GM18867 (cell line): Measurements from ENCODE around the gene GALC.
A peak's percentile ranks its signal among the peaks of the same experiment; 100 is the strongest.
"Not testable (repeated sequence)": the region's sequence is repeated elsewhere in the genome, so short reads cannot be mapped to it uniquely, and the experiment has no call there.

ENCODE experiments used
- ATAC-seq: cut with Tn5 transposase; IDR thresholded peaks from one replicate; pipeline ENCODE4 v1.9.1; 2021; ENCODE audit warnings: mild to moderate bottlenecking, moderate library complexity; ENCODE audit not compliant: unreplicated experiment

The GALC gene

DNA sequence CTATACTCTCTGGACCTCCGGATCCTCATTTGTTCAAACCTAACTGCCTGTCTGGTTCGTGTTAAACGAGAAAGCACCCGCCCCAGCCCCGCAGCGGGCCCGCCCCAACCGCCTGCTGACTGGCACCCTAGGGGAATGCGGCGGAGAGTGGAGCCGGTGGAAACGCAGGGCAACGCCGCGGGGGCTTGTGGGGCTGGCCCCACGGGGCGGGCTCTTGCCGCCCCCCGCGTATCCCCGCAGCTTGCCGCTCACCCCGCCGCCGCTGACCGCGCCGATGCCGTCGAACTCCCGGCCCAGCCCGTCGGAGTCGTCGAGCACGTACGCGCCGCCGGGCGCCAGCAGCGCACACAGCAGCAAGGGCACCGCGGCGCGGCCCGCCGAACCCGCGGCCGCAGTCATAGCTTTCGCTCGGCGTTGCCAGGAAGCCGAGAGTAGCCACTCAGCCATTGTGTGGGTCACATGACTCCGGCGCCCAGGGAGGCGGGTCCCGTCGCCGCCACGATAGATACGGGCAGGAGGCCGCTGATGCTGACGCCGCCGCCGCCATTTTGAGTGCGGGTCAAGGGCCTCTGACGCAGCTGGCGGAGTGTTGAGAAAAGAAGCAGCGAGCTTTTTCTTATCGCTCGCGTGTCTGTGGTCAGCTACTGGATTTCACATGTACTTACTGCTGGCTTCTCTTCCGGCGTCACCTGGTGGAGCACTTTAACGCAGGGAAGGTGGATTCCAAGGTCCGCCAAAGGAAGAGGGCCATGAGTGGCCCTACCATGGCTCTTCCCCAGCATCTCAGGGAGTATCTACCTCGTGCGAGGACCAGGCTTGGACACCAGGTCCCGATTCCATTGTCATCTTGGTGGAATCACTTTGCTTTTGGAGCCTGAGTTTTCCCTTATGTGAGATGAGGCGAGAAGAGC lies at the start of gene GALC:
Gene GALC (minus strand): TSS at position 465 of the 911 bp plus-strand sequence. CDS start 18 bp downstream, at position 447.
- peak; percentile 91 for ATAC-seq

DNA sequence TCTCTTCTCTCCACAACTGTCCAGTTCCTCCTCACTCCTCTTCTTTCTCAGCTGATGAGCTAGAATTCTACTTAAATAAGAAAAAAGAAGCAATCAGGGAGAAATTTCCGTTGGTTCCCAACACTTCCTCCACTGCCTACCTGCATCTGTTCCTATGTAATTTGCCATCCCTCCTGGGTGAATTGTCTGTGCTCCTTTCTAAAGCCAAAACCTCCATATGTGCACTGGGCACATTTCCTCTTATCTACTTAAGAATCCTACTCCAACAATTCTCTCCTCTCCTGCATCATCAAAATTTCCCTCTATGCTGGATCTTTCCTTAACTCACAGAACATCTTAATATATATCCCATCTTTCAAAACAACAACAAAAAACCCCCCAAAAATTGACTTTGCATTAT lies 47.2 kb upstream of the GALC start:
- ATAC-seq, result no peak

DNA sequence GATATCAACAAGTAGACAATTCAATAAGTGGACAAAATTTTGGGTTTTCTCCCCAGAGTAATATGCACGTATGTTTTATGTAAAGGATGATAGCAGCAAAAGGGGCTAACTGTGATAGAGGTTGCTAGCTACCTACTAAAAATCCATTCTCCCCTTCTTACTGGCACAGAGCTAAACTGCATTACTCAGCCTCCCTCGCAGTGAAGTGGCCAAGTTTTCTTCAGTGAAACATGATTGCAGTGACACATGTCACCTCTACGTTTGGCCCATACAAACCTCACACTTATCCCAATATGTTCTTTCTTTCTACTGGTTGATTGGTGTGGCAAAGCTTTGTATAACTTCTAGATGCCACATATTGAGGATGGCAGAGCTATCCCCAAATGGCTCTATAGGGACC lies 46.2 kb upstream of the GALC start:
- ATAC-seq, result no peak

DNA sequence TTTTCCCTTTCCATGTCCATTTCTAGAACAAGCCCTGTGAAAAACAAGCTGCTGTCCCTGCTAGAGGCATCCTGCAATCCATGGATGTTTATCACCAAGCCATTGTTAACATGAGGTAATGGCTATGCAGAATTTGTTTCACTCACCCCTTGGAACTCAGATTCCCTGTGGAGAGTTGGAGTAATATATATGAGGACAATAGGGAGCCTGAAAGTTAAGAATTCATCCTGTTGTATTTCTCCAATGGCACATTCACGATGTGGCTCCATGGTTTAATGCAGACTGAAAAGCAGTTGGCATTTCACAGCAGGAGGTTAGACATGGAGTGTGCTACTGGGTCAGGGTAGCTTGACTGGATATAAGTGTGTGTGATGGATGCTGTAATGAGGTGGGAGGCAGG lies 44.3 kb upstream of the GALC start:
- no peak for ATAC-seq

DNA sequence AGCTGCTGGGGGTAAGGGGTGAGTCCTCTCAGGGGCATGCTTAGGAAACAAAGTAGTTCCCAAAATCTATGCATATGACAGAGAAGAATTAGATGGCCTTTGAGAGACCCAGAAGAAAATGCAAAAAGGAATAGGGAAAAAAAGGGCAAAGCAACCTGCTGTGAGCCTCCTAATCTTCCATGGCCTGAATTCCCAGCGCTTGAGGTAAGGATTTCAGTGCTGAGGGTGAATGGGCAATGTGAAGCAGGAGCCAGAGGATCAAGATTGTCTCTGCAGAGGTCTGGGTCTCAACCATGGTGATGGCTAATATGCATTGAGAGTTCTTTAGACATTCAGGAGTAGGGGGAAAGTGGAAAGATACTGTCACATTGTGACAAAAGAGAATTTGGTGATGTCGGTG lies 43.4 kb upstream of the GALC start:
- ATAC-seq, result no peak

DNA sequence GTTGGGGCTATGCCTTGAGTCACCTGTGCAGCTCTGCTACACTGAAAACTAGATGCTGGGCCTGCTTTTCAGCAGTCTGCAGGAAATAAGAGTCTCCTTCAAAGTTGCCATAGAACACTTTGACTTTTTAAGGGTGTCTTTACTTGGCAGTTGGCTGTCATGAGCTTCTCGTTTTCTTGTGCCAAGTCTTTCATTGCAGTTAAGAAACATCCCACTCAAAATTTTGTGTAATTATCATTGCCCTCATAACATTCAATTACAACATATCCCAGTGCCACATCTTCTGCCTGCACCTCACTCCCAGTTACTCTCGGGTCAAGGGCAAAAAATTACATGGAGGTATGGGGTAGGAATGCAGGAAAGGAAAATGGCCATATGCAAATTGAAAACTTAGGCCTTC lies 41.1 kb upstream of the GALC start:
- no peak for ATAC-seq

DNA sequence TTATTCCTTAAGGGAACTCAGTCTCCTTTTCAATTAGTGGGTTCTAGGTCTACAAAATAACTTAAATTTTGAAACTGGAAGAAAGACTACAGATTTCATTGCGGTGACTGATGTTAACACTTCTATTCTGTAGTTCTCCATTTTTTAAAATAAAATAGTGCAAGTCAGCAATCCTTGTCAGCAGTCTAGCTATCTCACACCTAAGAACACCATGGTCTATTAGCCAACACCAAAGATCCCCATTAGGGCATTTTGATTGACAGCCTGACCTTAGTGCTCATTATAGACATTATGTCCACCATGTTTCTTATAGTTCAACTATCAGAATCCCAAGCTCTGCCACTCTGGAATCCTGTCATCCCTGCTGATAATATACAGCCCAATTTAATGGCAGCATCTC lies 39.4 kb upstream of the GALC start:
- no peak for ATAC-seq

DNA sequence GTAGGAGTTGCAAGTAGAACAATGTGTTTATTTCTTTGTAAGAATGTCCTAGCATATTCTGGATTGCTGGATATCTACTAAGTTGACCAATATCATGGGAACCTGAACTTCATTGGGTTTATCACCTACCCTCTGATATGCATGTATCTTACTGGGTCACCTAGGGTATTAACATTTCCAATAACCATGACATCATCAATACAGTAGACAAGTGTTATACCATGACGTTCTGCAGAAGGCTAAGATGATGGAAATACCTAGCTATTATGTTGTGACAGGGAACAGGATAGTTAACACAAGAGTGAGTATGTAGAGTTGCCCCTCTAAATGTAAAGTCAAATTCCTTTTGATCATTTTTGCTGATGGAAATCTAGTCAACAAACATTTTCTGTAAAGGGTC lies 37.9 kb upstream of the GALC start:
- no peak for ATAC-seq

DNA sequence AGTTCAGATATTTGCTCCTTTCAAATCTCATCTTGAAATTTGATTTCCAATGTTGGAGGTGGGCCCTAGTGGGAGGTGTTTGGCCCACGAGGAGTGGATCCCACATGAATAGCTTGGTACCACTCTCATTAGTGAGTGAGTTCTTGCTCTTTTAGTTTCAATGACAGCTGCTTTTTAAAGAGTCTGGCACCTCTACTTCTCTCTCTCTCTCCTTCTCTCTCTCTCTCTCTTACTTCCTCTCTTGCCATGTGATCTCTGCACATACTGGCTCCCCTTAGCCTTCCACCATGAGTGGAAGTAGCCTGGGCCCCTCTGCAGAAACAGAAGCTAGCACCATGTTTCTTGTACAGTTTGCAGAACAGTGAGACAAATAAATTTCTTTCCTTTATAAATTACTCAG lies 37.1 kb upstream of the GALC start:
- ATAC-seq, result no peak

DNA sequence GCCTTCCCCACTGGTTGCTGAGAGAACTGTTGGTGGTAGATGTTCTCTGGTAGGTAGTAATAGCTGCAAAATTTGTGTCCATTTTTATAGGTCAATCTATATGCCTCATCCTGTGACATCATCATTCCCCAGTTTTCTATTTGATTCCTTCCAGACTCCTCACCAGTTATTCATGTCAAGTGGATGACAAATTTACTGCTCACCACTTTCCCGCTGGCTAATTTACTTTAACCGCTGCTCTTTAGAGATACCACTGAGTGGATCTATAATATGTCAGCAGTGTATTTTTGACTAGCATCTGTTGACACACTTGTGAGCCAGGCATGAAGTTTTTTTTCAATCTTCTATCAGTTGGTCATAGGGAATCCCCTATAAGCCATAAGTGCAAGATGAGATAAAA lies 36.5 kb upstream of the GALC start:
- no peak for ATAC-seq

DNA sequence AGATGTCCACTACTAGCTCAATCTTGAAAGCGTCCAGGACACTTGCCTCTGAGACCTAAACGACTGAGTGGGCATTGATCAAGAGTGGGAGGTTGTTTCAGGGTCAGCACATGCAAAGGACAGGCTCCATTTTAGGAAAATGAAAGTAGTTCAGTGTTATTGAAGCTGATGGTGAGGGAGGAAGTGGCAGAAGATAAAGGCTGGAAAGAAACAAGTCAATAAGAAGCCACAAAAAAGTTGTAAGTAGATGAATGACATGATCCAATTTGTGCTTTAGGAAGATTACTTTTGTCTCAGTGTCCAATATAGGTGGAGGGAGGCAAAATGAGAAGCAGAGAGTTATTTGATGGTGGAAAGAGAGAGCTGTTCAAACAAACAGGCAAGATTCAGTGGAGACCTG lies 33.9 kb upstream of the GALC start:
- ATAC-seq, result peak; percentile 73

DNA sequence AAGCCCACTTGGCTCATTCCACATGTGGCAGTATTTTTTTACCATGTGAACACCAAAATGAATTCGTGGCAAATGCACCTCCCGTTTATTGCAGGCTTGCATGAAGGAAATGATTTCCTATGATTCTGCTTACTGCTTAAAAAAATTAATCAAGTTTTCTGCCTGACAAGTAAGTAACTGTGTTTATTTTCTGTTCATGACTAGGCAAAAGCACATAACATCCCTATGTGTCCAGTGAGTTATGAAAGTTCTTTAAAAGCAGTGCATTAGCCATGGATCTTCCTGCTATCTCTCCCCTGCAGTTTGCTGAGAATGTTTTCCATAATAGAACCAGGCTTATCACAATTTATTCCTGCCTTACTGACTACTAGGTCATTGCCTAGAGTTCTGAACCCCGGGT lies 32.3 kb upstream of the GALC start:
- no peak for ATAC-seq

DNA sequence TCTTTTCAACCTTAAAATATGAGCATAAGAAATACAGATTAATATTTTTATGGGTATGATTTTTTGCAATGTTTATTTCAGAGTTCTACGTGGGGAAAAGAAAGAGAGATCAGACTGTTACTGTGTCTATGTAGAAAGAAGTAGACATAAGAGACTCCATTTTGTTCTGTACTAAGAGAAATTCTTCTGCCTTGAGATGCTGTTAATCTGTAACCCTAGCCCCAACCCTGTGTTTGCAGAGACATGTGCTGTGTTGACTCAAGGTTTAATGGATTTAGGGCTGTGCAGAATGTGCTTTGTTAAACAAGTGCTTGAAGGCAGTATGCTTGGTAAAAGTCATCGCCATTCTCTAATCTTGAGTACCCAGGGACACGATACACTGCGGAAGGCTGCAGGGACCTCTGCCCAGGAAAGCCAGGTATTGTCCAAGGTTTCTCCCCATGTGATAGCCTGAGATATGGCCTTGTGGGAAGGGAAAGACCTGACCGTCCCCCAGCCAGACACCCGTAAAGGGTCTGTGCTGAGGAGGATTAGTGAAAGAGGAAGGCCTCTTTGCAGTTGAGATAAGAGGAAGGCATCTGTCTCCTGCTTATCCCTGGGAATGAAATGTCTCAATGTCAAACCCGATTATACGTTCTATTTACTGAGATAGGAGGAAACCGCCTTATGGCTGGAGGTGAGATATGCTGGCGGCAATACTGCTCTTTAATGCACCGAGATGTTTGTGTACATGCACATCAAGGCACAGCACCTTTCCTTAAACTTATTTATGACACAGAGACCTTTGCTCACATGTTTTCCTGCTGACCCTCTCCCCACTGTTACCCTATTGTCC lies 31.5 kb upstream of the GALC start:
- not testable (repeated sequence) for ATAC-seq

DNA sequence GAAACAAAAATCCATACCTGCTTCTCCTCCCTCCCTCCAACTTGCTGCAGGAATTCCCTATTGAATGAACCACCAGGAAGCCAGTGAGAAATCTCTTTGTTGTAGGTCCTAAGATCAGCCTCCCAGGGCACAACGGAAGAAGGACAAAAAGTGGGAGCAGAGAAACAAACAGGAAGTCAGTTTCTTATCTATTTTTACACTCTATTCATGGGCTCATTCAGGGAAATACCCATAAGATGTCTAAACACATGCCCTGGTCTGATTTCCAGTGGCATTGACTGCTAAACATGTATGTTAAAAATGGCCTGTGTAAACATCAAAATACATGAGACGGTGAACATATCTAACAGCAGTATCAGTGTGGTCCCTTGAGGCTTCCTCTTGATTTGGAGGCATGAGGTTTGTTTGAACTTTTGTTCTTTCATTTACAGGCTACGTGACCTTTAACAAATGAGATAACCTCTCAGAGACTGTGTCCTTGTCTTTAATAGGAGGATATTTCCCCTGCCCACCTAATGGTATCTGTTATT lies 30.7 kb upstream of the GALC start:
- ATAC-seq, result no peak

DNA sequence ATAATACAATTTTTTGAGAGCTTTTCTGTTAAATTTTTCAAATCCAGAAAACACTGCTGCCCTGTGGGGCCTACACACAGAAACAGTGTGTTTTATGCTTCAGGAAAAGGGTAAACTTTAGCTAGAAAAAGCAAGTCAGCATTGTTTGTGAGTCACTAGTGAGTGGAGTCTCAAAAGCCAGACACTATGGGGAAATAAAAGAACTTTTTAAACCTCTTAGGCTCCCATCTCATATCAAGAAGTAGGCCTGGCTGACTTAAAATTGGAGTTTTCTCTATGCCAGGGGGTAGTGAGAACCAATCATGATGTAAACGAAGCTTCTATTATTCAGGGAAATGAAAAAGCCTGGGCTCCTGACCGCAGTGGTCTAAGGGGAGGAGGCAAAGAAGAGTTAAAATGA lies 24.6 kb upstream of the GALC start:
- no peak for ATAC-seq

DNA sequence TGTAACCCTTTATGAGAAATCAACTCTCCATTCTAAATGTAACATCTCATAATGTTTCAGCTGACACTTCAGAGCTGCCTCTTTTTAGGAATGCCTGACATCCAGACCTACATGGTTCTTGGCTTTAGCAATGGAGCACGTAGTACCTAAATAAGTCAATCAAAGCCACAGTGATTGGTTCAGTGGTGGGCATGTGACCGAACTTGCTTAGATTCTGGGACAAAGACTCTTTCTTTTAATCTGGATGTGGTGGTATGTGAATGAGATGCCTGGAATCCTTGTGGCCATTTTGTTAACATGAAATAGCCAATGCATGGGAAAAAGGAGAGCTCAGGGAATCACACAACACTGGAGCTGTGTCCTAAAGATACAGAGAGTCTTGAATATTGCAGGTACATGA lies 23.8 kb upstream of the GALC start:
- no peak for ATAC-seq

DNA sequence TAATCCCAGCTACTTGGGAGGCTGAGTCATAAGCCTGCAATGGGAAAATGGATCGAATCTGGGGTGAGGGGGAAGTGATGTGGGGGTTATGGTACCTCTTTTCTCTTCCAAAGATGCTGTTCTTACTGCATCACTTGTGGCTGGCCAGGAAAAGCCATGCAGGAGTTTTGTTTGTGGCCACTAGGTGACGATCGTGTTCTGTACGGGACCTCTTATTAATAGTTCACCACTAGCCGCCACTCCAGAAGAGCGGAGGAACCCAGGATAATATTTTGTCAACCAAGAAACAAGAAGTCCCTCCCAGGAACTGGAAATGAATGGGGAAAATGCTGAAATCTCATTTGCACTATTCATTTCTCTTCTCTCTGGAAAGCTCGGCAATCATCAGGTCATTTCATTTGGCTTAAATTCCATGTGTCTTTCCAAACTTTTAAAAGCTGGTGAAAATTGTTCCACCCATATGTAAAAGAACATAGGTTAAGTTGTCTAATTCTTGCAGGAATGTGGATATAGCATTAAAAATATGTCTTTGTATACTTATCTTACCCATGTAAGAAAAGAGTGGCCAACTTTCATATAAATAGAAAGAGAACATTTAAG lies 20.9 kb upstream of the GALC start:
- ATAC-seq, result peak; percentile 97

DNA sequence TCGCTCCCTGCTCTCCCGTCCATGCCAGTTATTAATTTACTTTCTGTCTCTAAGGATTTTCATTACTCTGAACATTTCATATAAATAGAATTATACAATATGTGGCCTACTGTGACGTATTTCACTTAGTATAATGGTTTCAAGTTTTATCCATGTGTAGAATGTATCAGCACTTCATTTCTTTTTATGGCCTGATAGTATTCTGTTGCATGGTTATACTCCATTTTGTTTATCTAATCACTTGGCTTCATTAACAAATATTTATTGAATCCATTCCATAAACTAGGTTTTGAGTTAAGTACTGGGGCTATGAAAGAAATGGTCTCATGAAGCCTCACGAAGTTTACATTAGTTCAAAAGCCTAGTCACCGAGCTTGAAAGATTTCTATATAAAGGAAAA lies 19.5 kb upstream of the GALC start:
- ATAC-seq, result no peak

DNA sequence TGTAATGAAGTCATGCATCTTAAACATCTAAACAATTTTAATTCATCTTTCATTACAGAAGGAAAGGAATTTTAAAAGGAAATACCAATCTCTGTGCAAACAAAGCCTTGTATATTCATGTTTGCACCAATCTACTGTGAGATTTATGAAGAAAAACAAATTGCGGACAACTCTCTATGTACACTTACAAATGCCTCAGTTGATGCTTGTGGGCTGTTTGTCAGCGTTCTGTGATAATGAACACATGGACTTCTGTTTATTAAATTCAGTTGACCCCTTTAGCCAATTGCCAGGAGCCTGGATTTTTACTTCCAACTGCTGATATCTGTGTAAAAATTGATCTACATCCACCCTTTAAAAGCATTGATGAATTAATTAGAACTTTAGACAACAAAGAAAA lies 17.3 kb upstream of the GALC start:
- ATAC-seq, result no peak

DNA sequence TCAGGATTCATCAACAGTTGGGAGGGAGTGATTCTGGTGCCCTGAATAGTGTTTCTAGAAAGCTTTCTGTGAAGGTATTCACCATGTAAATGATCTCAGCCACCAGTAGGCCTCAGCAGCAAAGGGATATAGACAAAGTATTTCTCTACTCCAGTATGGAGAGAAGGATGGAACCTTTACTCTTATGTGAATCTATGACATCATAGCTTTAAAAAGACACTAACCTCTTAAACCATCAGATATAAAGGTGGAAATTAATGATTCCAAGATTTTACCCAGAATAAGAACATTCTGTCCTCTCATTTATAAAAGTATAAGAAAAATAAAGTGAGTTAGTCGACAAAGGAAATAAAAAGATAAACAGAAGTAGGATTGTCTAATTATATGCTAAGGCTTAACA lies 16.5 kb upstream of the GALC start:
- no peak for ATAC-seq

DNA sequence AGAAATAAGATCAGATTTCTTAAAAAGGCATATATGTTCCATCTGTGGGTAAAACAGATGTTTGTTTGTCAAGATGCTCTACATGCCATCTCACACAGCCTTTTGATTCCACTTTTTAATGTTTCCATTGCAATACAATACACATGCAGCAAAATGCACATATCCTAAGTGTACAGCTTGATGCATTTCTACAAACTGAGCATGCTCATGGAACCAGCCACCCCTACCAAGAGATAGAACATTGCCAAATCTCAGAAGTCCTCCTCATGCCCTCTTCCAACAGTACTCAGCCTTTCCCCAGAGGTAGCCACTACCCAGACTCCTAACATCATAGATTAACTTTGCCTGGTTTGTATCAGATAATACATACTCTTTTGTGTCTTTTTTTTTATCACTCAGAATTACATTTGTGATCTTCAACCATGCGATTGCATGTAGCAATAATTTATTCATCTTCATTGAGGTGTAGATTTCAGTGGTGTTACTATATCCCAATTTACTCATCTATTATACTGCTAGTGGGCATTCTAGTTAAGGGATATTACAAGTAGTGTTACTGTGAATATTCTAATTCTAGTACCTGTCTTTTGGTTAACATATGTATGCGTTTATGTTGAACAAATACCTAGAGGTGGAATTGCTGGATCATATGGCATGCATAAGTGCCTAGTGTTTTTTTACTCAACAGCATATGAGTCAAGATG lies 15.2 kb upstream of the GALC start:
- no peak for ATAC-seq
